ENCODE data around the gene IL12B.
A peak's percentile ranks its signal among the peaks of the same experiment; 100 is the strongest.
"Not testable (repeated sequence)": the region's sequence is repeated elsewhere in the genome, so short reads cannot be mapped to it uniquely, and the experiment has no call there.

IL12B gene

GRCh38 chr5:159332800-159333544 lies 2.7 kb upstream of the IL12B start:
- DNase-seq (ENCODE audit: low read depth): no peak

- peak; percentile 42 for DNase-seq (ENCODE audit: low read depth)
These were observed 1.0 kb upstream of the IL12B start for GRCh38 chr5:159331093-159331973.

- DNase-seq (ENCODE audit: low read depth): no peak
These were observed 5.3 kb downstream of the IL12B start for GRCh38 chr5:159324986-159325385.

- no peak for DNase-seq (ENCODE audit: low read depth)
These were observed 6.1 kb downstream of the IL12B start for GRCh38 chr5:159324102-159324755.

GRCh38 chr5:159322180-159322579 lies 8.1 kb downstream of the IL12B start:
- no peak for DNase-seq (ENCODE audit: low read depth)

GRCh38 chr5:159319832-159320231 lies 10.5 kb downstream of the IL12B start:
- no peak for DNase-seq (ENCODE audit: low read depth)

GRCh38 chr5:159319363-159319762 lies 10.9 kb downstream of the IL12B start:
- DNase-seq (ENCODE audit: low read depth): no peak

- no peak for DNase-seq (ENCODE audit: low read depth)
These were observed 11.8 kb downstream of the IL12B start for GRCh38 chr5:159318448-159318847.

- DNase-seq (ENCODE audit: low read depth): no peak
These were observed 12.4 kb downstream of the IL12B start for GRCh38 chr5:159317849-159318248.

- DNase-seq (ENCODE audit: low read depth): no peak
These were observed 13.5 kb downstream of the IL12B start for GRCh38 chr5:159316519-159317383.

GRCh38 chr5:159313197-159313596 lies 17.1 kb downstream of the IL12B start:
- no peak for DNase-seq (ENCODE audit: low read depth)

GRCh38 chr5:159311063-159311462 lies 19.2 kb downstream of the IL12B start:
- DNase-seq (ENCODE audit: low read depth): no peak

GRCh38 chr5:159310511-159310910 lies 19.8 kb downstream of the IL12B start:
- no peak for DNase-seq (ENCODE audit: low read depth)

- no peak for DNase-seq (ENCODE audit: low read depth)
These were observed 20.4 kb downstream of the IL12B start for GRCh38 chr5:159309689-159310433.

GRCh38 chr5:159304961-159305595 lies 25.2 kb downstream of the IL12B start:
- no peak for DNase-seq (ENCODE audit: low read depth)

- DNase-seq (ENCODE audit: low read depth): no peak
These were observed 27.0 kb downstream of the IL12B start for GRCh38 chr5:159303286-159303685.

- DNase-seq (ENCODE audit: low read depth): not testable (repeated sequence)
These were observed 28.1 kb downstream of the IL12B start for GRCh38 chr5:159301929-159302860.

GRCh38 chr5:159301466-159301865 lies 28.8 kb downstream of the IL12B start:
- DNase-seq (ENCODE audit: low read depth): no peak

GRCh38 chr5:159297300-159297699 lies 33.0 kb downstream of the IL12B start:
- DNase-seq (ENCODE audit: low read depth): not testable (repeated sequence)

Data from T-helper 22 cell (primary cell).